D721Med (cell line): ENCODE results near the gene ROR1.
"Not testable (repeated sequence)": the region's sequence is repeated elsewhere in the genome, so short reads cannot be mapped to it uniquely, and the experiment has no call there.

Source experiments
- DNase-seq: peaks from one replicate; pipeline ENCODE4 v3.0.0; 2011; ENCODE audit warnings: low spot score; ENCODE audit not compliant: insufficient read length
- FAIRE-seq: peaks from 2 replicates; lab custom pipeline; 2011; peaks lifted over from hg19 to GRCh38; lab: Jason Lieb, UNC
- CTCF ChIP-seq: IDR thresholded peaks from 2 replicates; pipeline ENCODE4 v1.5.1; 2012; ENCODE audit warnings: mild to moderate bottlenecking, control low read depth; ENCODE audit not compliant: insufficient read depth; ENCODE audit errors: missing control alignments

ROR1 gene

GRCh38 chr1:63813829-63814277 is 40.0 kb downstream of the ROR1 start:
- no peak for FAIRE-seq
- no peak for TF ChIP-seq CTCF
- no peak for DNase-seq

- not testable (repeated sequence) for FAIRE-seq, DNase-seq
These were observed 42.5 kb downstream of the ROR1 start for GRCh38 chr1:63816217-63816815.

- DNase-seq (no peak), FAIRE-seq (no peak)
- TF ChIP-seq CTCF = no peak
These were observed 43.4 kb downstream of the ROR1 start for GRCh38 chr1:63817152-63817667.

GRCh38 chr1:63817700-63818099 is 43.9 kb downstream of the ROR1 start:
- TF ChIP-seq CTCF = no peak
- no peak for FAIRE-seq
- DNase-seq = no peak

- FAIRE-seq (no peak), DNase-seq (no peak)
These were observed 44.9 kb downstream of the ROR1 start for GRCh38 chr1:63818567-63819325.

GRCh38 chr1:63819795-63820194 is 46.0 kb downstream of the ROR1 start:
- TF ChIP-seq CTCF = no peak
- FAIRE-seq (no peak), DNase-seq (no peak)

More at GRCh38 chr1:63818567-63819325, 44.9 kb downstream of the ROR1 start:
- no peak for TF ChIP-seq CTCF

GRCh38 chr1:63821091-63822005 is 47.5 kb downstream of the ROR1 start:
- FAIRE-seq = no peak
- no peak for DNase-seq
- no peak for TF ChIP-seq CTCF
